Measurements from ENCODE around the gene CD86.

CD86 gene

DNA sequence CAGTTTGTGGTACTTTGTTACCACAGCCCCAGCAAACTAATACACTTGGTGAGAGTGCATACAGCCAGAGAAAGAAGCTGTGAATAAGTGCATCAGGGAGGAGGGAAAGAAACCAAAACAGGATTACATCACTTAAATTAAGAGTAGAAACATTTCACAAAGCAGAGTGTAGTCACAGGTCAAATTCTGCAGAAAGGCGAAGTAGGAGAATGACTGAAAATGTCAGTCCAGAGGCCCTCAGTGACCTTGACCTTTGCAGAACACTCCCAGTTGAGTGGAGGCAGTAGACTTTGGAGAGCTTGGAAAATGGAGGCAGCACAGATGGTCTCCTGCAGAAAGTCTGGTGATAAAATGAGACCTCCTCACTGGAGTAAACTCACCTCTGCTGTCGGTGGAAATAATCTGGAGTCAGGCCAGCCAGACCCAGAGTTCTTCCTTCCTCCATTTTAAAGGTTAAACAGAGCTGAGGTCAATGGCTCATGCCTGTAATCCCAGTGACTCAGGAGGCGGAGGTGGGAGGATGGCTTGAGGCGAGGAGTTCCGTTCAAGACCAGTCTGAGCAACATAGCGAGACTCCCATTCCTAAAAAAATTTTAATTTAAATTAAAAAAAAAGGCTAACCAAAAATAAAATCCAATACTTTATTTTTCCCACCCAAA is 5.0 kb downstream of the CD86 start:
- no peak for DNase-seq

DNA sequence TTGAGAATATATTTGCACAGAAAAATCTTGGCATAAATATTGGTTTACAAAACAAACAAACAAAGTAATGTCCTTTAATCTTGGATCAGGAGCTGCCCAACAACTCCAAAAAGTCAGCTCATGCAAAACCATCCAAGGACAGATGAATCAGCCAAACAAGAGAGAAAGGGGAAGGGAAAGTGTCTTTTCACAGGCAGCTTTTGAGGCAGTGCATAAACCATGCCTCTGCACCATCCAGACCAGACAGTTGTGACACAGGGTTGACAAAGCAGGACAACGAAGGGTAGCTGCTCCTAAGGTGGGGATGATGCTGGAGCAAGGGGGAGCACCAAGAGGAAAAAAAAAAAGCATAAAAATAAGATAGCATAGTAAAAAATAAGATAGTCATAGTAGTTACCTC is 8.7 kb downstream of the CD86 start:
- no peak for DNase-seq

DNA sequence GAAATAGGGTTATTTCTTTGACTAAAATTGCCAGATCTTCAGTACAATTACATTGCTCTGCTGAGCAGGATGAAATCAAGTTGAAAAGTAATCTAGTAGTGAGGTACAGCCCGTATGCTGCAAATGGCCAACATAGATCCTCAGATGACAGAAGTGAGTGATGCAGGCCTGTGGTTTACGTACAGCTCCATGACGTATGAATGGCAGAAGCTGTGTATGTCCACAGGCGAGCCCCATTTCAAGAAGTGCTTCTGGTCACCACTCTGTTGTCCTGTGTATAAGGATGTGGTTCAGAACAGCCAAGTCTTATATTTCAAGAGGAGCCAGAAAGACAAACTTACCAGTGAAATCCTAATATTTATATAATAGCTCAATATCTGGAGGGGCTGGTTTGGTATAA is 9.2 kb downstream of the CD86 start:
- no peak for DNase-seq

DNA sequence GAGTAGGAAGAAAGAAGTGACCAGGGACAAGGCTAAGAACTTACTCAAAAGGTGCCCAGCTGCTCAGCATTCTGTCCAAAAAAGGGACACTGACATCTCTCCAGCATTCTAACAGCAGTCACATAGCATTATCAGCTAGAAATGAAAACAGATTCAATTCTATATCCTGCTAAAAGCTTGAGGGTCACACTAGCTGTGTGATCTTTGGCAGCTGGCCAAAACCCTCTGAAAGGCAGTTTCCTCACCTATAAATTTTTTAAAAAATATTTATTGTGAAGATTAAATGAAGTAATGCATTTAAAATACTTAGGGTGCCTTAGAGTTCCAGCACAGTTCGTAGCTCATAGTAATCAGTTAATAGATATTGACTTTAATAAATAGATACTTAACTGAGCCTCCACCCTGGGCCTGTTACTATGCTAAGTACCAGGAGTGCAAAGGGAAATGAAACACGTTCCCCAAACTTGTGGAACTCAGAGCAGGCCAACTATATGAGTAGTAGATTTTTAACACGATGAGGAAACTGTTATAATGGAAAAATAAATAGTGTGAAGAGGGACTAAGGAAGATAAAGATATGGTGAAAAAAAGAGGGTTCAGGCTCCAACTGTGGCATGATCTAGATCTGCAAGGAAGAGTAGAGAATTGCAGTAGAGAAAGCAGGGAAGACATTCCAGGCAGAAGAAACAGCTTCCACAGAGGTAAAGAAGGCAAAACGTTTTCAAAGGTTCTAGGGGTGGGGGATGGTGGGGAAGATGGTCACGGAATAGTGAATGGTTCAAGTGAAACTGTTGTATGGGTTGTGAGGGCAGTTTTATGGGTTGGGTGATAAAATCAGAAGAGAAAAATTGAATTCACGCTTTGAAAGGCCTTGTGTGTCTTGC is 11.4 kb downstream of the CD86 start:
- DNase-seq: no peak

DNA sequence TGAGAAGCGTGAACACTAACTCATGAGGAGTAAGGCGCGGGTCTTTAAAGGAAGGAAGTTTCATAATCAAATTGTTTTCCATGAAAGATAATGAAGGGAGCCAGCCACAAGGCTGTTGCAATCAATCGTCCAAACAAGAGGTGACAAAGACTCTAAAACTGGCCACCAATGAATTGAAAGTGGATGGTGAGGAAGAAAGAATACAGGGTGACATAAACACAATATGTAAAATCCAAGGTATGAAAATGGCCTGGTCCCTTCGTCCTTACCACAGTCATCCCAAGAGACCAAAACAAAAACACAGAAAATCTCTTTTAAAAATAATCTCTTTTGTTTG is 12.0 kb downstream of the CD86 start:
- DNase-seq: no peak

DNA sequence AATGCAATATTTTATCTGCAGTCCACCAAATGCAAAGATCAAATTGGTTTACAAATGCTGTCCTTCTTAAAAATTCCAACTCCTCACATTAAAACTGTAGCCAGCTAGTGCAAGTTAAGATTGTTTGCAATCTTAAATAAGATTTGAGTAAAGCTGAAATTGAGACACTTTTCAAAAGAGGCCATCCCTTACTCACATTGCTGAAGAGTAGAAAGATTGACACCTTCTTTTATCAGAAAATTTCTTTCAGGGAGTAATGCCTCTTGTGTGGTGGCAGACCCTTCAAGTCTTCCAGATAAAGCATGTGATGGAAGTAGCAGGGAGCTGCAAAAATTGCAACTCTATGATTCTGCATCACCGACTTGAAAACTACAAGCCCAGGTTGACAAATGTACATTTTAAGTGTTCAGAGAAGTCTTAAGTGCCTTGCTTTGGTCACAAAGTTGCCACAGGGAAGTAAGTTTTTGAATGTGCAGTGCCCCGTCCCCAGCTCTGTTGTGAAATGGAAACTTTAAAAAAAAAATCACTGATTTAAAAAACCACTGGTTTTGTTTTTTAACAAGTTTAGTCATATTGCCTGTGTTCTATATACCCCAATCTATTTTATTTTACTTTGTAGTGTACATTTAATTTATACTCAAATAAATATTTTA is 12.6 kb downstream of the CD86 start:
- DNase-seq: no peak

DNA sequence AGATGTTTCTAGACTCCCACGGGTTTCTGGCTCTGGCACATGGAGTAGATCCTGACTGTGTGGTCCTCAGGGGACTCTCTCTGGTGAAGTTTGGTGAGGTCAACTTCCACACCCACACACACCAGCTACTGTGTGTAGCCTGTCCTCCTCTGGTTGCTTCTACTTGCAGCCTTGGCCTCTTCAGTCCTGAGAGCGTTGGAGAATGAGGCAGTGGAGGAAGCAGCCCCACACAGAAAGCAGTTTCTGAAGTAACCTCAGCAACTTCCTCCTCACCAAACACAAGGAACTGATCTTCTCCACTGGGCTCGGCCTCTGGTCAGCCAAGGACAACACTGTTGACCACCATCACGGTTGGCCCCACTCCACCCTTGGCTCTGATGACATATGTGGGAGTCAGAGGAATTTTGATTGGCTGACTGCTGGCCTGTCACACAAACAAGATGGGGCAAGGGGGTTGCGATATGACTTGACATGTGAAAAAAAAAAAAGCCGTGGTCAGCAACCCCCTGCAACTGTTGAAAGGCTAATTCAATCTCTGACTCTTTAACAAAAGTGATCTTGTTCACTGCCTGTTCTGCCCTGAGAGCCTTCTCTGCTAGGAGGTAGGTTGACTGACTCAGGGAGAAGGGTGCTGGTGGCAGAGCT is 19.6 kb downstream of the CD86 start:
- no peak for DNase-seq

DNA sequence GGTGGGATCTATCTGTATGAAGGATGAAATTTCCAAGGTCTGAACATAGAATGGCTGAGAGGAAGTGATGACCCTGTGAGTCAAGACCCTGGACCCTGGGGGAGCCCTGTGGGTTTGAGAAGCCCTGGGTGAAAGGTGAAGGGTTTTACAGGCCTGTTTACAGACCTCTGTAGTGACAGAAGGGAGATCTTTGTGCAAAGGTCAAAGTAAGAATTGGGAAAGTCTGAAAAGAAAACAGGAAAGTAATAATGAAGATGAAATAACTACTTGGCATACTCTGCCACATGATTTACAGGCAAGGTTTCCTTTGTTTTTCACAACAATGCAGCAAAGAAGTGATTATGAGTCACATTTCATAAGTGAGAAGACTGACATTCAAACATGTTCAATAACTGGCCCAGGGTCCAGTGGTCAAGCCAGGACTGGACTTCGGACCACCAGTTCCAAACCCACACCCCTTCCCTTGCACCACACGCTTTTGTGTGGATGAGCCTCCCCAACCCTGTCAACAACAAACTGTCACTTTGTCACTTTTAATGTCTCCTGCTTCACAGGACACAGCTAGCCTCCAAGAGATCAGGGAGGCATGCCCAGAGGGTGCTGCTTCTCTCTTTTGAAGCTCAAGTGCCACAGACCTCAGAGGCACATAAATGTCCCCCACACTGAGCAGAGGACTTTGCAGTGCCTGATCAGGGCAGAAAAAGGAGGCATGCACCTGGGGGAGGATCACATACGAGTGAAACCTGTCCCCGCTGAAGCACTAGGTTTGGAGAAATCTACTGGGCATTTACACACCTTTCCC is 21.5 kb downstream of the CD86 start:
- DNase-seq: no peak

DNA sequence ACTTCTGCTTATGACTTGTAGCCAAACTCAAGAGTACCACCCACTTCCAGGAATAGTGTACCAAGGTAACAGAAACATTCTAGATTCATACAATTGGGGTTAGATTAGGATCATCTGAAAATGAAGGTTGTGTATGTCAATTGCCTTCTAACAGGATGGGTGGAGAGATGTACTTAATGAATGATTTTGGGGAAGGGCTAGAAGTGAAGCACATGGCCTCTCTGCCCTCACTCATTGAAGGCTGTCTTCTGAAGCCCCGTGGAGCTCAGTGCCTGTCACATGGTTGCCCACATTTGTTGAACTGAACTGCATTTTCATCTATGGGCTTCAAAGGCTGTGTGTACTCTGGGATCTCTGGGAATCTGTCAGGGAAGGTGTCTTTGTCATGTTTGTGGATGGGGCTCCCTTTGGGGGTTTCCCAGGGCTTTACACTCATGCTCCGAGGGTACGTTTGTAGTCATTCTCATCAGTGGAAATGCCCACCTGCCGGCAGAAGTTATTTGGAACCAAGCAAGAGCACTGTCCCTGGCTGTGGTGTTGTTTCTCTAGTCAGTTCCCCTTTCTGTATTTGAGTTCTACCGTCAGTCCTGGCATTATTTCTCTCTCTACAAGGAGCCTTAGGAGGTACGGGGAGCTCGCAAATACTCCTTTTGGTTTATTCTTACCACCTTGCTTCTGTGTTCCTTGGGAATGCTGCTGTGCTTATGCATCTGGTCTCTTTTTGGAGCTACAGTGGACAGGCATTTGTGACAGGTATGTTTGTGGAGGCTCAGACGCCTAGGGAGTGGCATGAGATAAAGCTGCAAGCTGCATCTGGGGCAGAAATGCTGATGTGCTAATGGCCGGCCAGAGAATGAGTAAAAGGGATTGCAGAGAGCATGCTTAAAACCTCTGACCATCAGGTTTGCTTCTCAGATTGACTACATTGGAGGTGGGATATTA is 22.4 kb downstream of the CD86 start:
- no peak for DNase-seq

DNA sequence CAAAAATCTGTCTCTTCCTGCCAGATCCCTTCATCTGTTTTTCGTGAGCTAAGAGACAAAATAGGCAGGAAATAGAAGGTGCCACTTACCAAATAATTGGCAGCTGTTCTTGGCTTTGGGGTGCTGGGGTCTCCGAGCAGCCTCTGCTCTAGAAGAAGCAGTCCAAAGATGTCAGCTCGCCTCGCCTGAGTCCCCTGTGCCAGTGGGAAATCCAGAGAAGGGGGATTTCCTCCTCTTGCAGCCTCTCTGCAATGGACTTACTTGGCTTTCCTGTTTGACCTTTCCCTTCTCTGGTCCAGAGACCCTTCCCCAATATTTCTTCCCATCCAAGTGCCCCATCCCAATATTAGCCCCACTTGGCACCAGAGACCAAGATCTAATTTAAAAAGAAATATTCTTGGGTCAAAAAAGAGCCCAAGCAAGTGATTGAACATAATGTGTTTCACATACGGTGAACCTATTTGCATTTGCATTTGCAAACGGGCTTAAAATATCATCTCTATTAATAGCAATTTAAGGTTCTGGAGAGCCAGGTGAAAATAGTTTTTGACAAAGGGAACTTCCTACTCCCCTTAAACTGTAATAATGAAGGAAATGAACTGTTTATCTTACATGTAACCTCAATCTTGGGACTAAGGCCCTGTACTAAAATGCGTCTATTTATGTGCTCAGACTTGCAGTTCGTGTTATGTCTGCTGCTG is 23.2 kb downstream of the CD86 start:
- no peak for DNase-seq

DNA sequence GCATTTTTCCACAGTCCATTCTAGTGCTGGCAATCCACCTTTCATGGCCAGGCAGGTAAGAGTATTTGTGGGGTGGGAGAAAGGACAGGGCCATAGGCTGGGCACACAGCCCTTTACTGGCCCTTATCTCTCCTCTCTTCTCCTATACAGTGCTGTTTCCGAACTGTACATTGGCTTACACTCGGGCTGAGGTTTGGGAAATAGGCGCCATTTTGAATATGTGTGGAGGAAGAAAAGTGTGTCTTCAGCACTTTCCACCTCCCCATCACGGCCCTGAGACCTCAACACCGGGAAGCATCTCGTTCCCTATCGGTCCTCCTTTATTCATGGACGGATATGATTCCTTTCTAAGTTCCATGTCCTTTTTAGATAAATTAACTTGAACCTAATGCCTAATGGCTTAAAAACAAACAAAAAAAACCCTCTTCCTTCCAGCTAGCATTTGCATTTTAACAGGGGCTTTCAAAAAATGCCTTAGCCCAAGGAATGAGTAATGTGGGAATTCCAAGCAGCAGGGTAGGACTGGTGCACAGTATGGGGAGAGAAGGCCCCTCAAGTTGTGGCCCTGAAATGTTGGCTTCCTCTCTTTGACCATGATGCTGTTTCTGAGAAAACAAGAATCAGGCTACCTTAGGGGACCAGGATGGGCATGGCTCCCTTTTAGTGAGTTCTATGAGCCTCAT is 24.5 kb downstream of the CD86 start:
- no peak for DNase-seq

DNA sequence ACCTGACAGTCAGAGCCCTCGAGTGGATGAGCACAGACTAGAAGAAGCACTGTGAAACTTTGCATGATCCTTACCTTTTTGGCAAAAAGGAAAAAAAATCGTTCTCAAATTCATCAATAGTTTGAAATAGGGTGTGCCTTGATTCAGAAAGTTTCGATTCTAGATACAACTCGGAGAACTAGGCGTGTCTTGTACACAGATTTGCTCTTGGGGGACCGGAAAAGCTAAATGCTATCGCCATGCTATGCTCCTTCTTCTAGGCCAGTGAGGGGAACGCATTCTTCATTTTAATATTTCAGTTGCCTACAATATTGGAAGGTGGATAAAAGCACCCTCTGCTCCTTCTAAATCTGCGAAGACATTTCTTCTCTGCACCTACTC is 25.0 kb downstream of the CD86 start:
- no peak for DNase-seq

DNA sequence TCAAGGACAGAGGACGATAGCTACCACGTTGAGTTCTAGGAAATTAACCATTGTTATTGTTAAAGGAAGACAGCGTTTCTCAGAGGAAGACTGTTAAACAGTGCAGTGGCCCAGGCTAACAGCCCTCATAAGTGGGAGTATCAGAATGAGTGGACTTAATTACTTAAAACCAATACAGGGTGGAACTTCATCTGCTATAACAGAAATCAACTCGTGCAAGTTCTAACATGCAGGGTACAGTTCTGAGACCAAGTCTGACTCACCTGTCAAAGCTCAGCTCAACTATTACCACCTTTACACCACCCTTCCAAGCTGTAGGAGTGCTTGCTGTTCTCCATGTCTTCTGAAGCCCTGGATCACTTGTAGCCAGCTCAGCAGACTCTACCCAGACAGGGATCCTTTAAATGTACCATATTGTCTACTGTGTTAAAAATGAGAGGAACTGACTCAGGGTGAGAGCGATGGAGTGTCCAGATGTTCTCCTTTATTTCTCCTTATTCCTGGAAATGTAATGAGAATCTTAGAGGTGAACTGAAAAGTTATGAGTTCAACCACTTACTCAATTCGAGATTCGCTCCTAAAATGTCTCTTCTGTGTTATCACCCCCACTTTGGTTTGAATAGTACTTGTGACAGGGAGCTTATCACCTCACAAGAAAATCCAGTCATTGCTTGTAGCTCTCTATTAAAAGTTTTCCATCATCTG is 26.5 kb downstream of the CD86 start:
- no peak for DNase-seq

DNA sequence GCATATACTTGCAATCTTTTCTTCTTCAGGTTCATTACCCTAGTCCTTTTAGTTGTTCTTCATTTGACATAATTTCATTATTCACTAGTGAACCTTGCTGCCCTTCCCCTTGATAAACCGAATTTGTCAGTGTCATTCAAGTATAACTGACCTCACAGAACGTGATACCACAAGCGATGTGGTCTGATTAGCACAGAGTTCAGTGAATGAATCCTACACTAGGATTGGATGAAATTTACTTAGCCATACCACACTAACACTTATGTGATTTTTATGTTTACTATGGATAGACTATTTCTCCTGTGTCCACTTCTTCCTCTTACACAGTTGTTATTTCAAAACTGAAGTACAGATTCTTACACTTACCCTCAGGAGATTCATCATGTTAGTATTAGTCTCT is 27.2 kb downstream of the CD86 start:
- no peak for DNase-seq

DNA sequence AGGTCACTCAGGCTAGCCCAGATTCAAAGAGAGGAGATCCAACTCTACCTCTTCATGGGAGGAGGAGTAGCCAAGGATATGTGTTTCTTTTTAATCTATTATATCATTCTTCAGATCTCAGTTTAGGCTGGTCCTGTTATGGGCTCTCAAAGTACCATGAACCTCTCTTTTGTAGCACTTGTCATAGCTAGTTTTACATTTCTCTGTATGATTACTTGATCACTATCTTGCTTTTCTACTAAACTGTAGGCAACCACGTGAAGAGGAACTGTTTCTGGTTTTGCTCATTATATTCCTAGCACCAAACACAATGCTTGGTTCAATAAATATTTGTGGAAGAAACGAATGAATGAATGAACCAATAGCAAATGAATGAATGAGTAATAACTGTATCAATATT is 29.6 kb downstream of the CD86 start:
- no peak for DNase-seq

DNA sequence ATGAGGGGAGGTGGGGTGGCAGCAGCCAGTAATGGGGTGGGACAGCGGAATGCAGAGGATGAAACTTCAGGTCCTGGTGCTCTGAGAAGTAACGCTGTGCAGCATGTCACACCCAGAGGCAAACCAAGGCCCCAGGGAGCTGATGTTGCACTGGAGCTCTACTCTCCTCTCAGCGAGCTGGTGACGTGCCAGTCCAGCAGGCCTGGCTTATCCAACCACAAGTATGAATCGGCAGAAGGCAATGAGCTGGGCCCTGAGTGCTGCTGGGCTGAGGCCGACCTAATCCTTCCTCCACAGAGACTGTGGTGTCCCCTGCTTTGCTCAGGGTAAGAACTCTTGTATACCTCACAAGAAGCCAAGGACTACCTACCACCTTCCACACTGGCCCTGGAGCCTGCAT is 30.5 kb downstream of the CD86 start:
- DNase-seq: no peak

DNA sequence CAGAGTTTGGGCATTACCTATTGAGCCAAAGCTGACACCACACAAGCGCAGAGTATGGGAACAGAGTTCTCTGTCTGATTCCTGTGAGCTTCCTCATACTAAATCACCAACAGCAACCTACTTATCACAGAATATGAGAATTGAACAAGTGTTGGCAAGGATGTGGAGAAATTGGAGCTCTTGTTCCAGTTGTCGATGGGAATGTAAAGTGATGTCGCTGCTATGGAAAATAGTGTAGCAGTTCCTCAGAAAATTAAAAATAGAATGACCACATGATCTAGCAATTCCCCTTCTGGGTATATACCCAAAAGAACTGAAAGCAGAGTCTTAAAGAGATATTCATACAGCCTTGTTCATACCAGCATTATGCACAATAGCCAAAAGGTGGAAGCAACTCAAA is 33.4 kb downstream of the CD86 start:
- DNase-seq: no peak

DNA sequence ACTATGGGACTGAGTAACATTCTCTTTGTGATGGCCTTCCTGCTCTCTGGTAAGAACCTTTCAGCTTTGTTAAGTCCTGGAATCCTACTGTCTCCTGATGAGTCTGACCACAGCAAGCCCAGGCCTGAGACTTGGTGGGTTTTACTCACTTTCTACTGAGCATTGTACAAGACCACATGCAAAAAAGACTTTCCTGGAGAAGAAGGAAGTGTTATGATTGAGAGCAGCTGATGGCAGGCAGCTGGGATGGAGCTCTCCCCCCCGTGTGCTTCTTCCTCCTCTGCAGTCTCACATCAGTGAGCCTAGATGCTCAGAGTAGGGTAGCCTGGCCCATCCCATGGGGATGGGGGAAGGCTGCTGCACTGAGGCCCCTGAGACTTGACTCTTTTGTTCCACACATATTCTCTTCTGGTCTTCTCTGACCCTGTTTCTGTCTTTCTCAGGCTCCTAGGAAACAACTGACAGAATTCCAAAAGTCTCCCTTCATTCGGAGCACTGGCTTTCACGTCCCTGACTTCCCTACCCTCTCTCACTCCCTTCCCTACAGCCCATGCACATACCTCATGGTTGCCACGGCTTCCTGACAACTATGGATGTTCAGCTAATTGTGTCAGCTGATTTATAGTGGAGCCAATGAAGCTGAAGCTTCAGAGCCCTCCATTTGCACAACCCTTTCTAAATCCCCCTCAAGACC is 36.6 kb downstream of the CD86 start:
- no peak for DNase-seq
